NB4 (cell line): ENCODE results near the gene CD27.

Experiments
- POLR2A ChIP-seq: IDR thresholded peaks from 2 replicates; pipeline ENCODE4 v1.6.1; 2011; ENCODE audit warnings: mild to moderate bottlenecking; ENCODE audit not compliant: insufficient read length; ENCODE audit errors: extremely low read depth
- TF ChIP-seq, protein P1 (sequence below): IDR thresholded peaks from one replicate; pipeline ENCODE4 v1.5.1; 2012; ENCODE audit warnings: low read depth, low read length
- TF ChIP-seq, protein P2 (sequence below): IDR thresholded peaks from 2 replicates; pipeline ENCODE4 v1.6.1; 2011; ENCODE audit warnings: low read depth, low read length

DNA sequence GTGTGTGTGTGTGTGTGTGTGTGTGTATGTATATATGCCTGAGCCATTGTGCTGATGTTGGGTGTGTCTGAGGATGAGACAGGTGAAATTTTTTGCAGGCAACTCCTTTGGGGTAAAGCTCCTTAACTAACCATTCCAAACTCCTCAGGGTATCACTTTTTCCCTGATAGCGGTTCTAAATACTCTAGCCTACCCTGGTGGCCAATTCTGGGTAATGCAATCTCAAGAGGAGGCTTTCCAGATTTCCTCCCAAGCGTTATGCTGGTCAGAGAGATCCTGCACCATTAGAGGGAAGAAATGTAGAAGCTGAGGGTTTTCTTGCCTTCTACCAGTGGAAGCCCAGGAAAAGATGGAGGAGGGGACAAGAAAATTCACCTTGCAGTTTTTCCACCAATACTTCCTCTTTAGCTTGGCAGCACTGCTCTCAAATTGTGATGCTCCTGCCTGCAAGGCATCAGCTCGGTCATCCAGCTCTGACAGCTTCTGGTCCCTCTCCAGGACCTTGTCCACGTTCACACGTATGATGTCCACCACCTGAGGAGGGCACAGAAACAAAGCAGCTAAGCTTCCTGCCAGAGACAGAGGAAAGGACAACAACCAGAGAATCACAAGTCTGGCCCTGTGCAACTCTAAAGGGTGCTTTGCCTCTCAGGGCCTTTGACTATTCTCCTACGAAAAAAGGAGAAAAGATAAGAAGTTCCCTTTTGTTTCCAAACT lies 20.9 kb downstream of the CD27 start:
- TF ChIP-seq, protein P1, sequence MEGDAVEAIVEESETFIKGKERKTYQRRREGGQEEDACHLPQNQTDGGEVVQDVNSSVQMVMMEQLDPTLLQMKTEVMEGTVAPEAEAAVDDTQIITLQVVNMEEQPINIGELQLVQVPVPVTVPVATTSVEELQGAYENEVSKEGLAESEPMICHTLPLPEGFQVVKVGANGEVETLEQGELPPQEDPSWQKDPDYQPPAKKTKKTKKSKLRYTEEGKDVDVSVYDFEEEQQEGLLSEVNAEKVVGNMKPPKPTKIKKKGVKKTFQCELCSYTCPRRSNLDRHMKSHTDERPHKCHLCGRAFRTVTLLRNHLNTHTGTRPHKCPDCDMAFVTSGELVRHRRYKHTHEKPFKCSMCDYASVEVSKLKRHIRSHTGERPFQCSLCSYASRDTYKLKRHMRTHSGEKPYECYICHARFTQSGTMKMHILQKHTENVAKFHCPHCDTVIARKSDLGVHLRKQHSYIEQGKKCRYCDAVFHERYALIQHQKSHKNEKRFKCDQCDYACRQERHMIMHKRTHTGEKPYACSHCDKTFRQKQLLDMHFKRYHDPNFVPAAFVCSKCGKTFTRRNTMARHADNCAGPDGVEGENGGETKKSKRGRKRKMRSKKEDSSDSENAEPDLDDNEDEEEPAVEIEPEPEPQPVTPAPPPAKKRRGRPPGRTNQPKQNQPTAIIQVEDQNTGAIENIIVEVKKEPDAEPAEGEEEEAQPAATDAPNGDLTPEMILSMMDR = peak; percentile 86
- TF ChIP-seq POLR2A = no peak
- TF ChIP-seq, protein P2, sequence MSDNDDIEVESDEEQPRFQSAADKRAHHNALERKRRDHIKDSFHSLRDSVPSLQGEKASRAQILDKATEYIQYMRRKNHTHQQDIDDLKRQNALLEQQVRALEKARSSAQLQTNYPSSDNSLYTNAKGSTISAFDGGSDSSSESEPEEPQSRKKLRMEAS = 0 out of 2 replicates have a peak, but pooled peaks have one; percentile 16
